B cell (primary cell): ENCODE results near the gene TCF7L1.

Source experiments
- CTCF ChIP-seq: fragments of 200-600 bp; IDR thresholded peaks from one replicate; pipeline ENCODE4 v1.8.0; 2022; ENCODE audit warnings: antibody characterized with exemption, mild to moderate bottlenecking
- EZH2 ChIP-seq: IDR thresholded peaks from 2 replicates; pipeline ENCODE4 v1.6.1; 2012; ENCODE audit warnings: borderline replicate concordance, low read depth, mild to moderate bottlenecking, moderate library complexity, low read length; ENCODE audit not compliant: insufficient read depth, poor library complexity, severe bottlenecking

- TF ChIP-seq CTCF (no peak), EZH2 (no peak)
Measured at GRCh38 chr2:85357736-85358135, 224.5 kb downstream of the TCF7L1 start.
